HUDEP-2 (cell line): ENCODE measurements around the gene TEAD1.
A peak's percentile ranks its signal among the peaks of the same experiment; 100 is the strongest.

Experiments used
- DNase-seq, 76 experiments: peaks; one replicate each; lab custom pipeline; 2025; ENCODE audit not compliant: unreplicated experiment in 76 of 76; lab: John Stamatoyannopoulos, UW

The TEAD1 gene

GRCh38 chr11:12664385-12664784 is 9.8 kb upstream of the TEAD1 start:
- DNase-seq = no peak

- no peak for DNase-seq
Observed at GRCh38 chr11:12666915-12667314, 7.3 kb upstream of the TEAD1 start.

GRCh38 chr11:12667646-12668045 is 6.6 kb upstream of the TEAD1 start:
- no peak for DNase-seq

- no peak for DNase-seq
Observed at GRCh38 chr11:12668166-12668565, 6.1 kb upstream of the TEAD1 start.

- no peak for DNase-seq
Observed at GRCh38 chr11:12669930-12670329, 4.3 kb upstream of the TEAD1 start.

- no peak for DNase-seq
Observed at GRCh38 chr11:12671370-12671769, 2.9 kb upstream of the TEAD1 start.

GRCh38 chr11:12673601-12673923 is 659 bp upstream of the TEAD1 start:
- no peak for DNase-seq

- peak in 4 of 76 experiments; percentile 27 to 47 (median 43) for DNase-seq
Observed at GRCh38 chr11:12674571-12674935, 332 bp downstream of the TEAD1 start.

GRCh38 chr11:12674936-12675696 is 895 bp downstream of the TEAD1 start:
- DNase-seq = peak in 1 of 76 experiments; percentile 21

GRCh38 chr11:12675951-12676711 is 1.9 kb downstream of the TEAD1 start:
- DNase-seq = no peak

GRCh38 chr11:12677131-12677530 is 2.9 kb downstream of the TEAD1 start:
- DNase-seq = no peak

- DNase-seq = no peak
Observed at GRCh38 chr11:12678092-12678491, 3.9 kb downstream of the TEAD1 start.

- no peak for DNase-seq
Observed at GRCh38 chr11:12678991-12679390, 4.8 kb downstream of the TEAD1 start.

GRCh38 chr11:12679471-12679870 is 5.2 kb downstream of the TEAD1 start:
- no peak for DNase-seq

- peak in 74 of 76 experiments; percentile 19 to 88 (median 76) for DNase-seq
Observed at GRCh38 chr11:12680246-12680939, 6.2 kb downstream of the TEAD1 start.

- peak in 1 of 76 experiments; percentile 54 for DNase-seq
Observed at GRCh38 chr11:12680940-12681258, 6.7 kb downstream of the TEAD1 start.

GRCh38 chr11:12681466-12681865 is 7.2 kb downstream of the TEAD1 start:
- no peak for DNase-seq

- no peak for DNase-seq
Observed at GRCh38 chr11:12682288-12682687, 8.1 kb downstream of the TEAD1 start.

GRCh38 chr11:12682737-12683500 is 8.7 kb downstream of the TEAD1 start:
- no peak for DNase-seq

GRCh38 chr11:12683874-12684273 is 9.7 kb downstream of the TEAD1 start:
- DNase-seq = no peak

GRCh38 chr11:12684315-12684714 is 10.1 kb downstream of the TEAD1 start:
- DNase-seq = no peak
